Naive thymus-derived CD8-positive, alpha-beta T cell (primary cell): ENCODE results near the gene RASSF4. TPM values are rescaled to one million over a fixed set of nuclear protein-coding genes. Genes with fewer than 3 reads are reported as not detected.

ENCODE experiments used
- ATAC-seq, 2 donors: fragments of 150-1000 bp; cut with Tn5 transposase in 1 of 2; sonication (Bioruptor Pico), chemical (Tn5 transposase) in 1 of 2; 1 replicate in 1 of 2; 2 replicates in 1 of 2; pipeline ENCODE4 v1.10.0; 2021; ENCODE audit warnings: mild to moderate bottlenecking in 2 of 2, moderate library complexity in 2 of 2
- POLR2A ChIA-PET: fragments of 350-600 bp; sonication (Branson Sonifier 250); formaldehyde crosslinking; loops from one replicate; lab custom pipeline; 2021; ENCODE audit warnings: antibody characterized with exemption; lab: Charles Lee
- DNase-seq, 10 donors: peaks; one replicate each; pipeline versions ENCODE4 v3.0.0 to v3.0.0-alpha.2; 2020 to 2022
- H3K27ac Mint-ChIP-seq, 10 donors: one replicate each; pipeline ENCODE4 v1.8.0; 2020 to 2022; ENCODE audit warnings: mild to moderate bottlenecking in 10 of 10, mixed read lengths in 10 of 10, moderate library complexity in 4 of 10, inconsistent platforms in 1 of 10
- H3K27me3 Mint-ChIP-seq, 5 donors: one replicate each; pipeline ENCODE4 v1.8.0; 2021 to 2022; ENCODE audit warnings: mixed read lengths in 5 of 5
- H3K36me3 Mint-ChIP-seq, 3 donors: one replicate each; pipeline ENCODE4 v1.8.0; 2020 to 2022; ENCODE audit warnings: mixed read lengths in 3 of 3, mild to moderate bottlenecking in 2 of 3, inconsistent platforms in 1 of 3
- H3K4me1 Mint-ChIP-seq, 4 donors: one replicate each; pipeline ENCODE4 v1.8.0; 2021 to 2022; ENCODE audit warnings: mixed read lengths in 4 of 4
- H3K4me3 Mint-ChIP-seq, 10 donors: one replicate each; pipeline ENCODE4 v1.8.0; 2020 to 2022; ENCODE audit warnings: mild to moderate bottlenecking in 10 of 10, mixed read lengths in 10 of 10, moderate library complexity in 6 of 10, inconsistent platforms in 1 of 10
- H3K9me3 Mint-ChIP-seq, 9 donors: one replicate each; pipeline ENCODE4 v1.8.0; 2020 to 2022; ENCODE audit warnings: mixed read lengths in 9 of 9, mild to moderate bottlenecking in 3 of 9, inconsistent platforms in 1 of 9, moderate library complexity in 1 of 9
- polyA plus RNA-seq, 3 donors: library from polyadenylated mRNA; unstranded; fragments of 300-500 nt; fragmentation: Illumina TruSeq; gene quantifications; one replicate each; pipeline ENCODE4 v1.2.3, GENCODE V29; 2021
- total RNA-seq, 8 experiments: library from RNA in 2 of 8; stranded (reverse) in 2 of 8; gene quantifications; one replicate each; pipeline ENCODE4 v1.2.3 and lab custom pipeline; 2021 to 2026

Gene RASSF4
- total and polyA plus RNA-seq, 5 experiments from 2014 or later: 0.40 to 1.8 (median 1.0) TPM

DNA sequence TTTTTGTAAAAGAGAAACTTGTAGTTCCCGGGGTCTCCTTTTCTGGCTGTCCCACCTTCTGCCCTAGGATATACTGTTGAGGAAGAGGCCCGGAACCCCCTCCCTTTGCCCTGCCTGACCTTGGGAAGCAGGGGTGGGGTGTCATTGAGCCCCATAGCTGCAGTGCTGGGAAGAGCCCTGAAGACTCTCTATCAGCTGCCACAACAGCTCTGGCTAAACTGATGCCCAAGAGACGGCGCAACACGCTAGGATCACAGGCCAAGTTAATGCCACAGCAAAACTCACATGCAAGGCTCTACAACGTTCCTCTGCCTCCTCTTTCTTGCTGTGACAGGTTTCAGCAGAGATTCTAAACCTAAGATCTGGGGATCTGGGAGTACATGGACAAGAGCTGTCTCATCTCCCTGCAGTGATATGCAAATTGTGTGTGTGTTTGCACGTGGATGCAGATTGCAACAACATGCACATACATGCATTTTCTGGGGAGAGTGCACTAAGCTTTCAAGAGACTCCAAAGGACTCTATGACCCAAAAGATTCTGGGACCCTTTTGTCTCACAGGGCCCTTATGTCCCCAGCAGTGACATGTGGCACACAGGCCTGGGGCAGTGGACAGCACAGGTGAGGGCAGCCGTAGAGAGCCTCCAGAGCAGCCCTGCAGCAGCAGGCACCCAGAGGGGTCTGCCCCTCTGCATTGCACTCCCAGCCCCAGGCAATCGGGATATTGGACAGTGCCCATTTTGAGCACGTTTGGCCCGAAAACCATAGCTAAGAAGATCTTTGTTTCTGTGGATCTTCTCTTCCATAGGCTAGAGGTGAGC is 2.5 kb downstream of the RASSF4 start:
- POLR2A ChIA-PET: interaction anchor here (1.3 kb wide), 2 partner anchors 11 to 29 kb away, joined by 3 to 4 read pairs; no protein-coding TSS in a partner anchor
- Mint-ChIP-seq H3K27ac (no peak overlapping the region), H3K9me3 (no peaks in the 10 kb centered on the region), H3K36me3 (peaks cover 0 to 2% (median 1%) of the 10 kb centered on the region in 3 donors), H3K4me3 (peak overlapping the region in 1 of 10 donors; percentile 62), H3K4me1 (peaks cover 16 to 82% (median 33%) of the 10 kb centered on the region in 4 donors), H3K27me3 (peaks cover 0 to 9% (median 0%) of the 10 kb centered on the region in 5 donors)
- no peak for DNase-seq
- no peak for ATAC-seq

GRCh38 chr10:44962870-44963738 is 3.5 kb downstream of the RASSF4 start:
- H3K9me3 Mint-ChIP-seq: no peaks in the 10 kb centered on the region
- H3K4me1 Mint-ChIP-seq: peaks cover 16 to 82% (median 31%) of the 10 kb centered on the region in 4 donors
- DNase-seq (no peak), ATAC-seq (no peak)
- peaks cover 0 to 9% (median 0%) of the 10 kb centered on the region in 5 donors for H3K27me3 Mint-ChIP-seq
- H3K36me3 Mint-ChIP-seq: peaks cover 0 to 1% (median 0%) of the 10 kb centered on the region in 3 donors
- no peak overlapping the region for H3K27ac Mint-ChIP-seq
- POLR2A ChIA-PET: interaction anchor here (1.3 kb wide), 2 partner anchors 10 to 30 kb away, joined by 3 to 4 read pairs; no protein-coding TSS in a partner anchor
- no peak overlapping the region for H3K4me3 Mint-ChIP-seq

- Mint-ChIP-seq H3K27ac (no peak overlapping the region), H3K9me3 (no peaks in the 10 kb centered on the region), H3K4me1 (peaks cover 20 to 82% (median 31%) of the 10 kb centered on the region in 4 donors), H3K36me3 (peaks cover 0 to 1% (median 0%) of the 10 kb centered on the region in 3 donors), H3K27me3 (peaks cover 0 to 9% (median 0%) of the 10 kb centered on the region in 5 donors), H3K4me3 (no peak overlapping the region)
- ATAC-seq: no peak
- POLR2A ChIA-PET: interaction anchor here (1.3 kb wide), 1 partner anchor 9 kb away, joined by 4 read pairs; no protein-coding TSS in a partner anchor
- no peak for DNase-seq
Measured at GRCh38 chr10:44963772-44964633, 4.4 kb downstream of the RASSF4 start.

GRCh38 chr10:44965104-44965503 is 5.5 kb downstream of the RASSF4 start:
- DNase-seq (no peak), ATAC-seq (no peak)
- Mint-ChIP-seq H3K27ac (no peak overlapping the region), H3K9me3 (no peaks in the 10 kb centered on the region), H3K4me3 (no peak overlapping the region), H3K27me3 (peaks cover 0 to 9% (median 0%) of the 10 kb centered on the region in 5 donors), H3K36me3 (peaks cover 0 to 1% (median 0%) of the 10 kb centered on the region in 3 donors), H3K4me1 (peaks cover 22 to 88% (median 36%) of the 10 kb centered on the region in 4 donors)
- POLR2A ChIA-PET: no interaction called here

- Mint-ChIP-seq H3K27ac (no peak overlapping the region), H3K9me3 (no peaks in the 10 kb centered on the region), H3K36me3 (peaks cover 0 to 1% (median 0%) of the 10 kb centered on the region in 3 donors), H3K4me1 (peaks cover 20 to 86% (median 31%) of the 10 kb centered on the region in 4 donors), H3K27me3 (peaks cover 0 to 9% (median 0%) of the 10 kb centered on the region in 5 donors), H3K4me3 (peak overlapping the region in 1 of 10 donors; percentile 28)
- POLR2A ChIA-PET: no interaction called here
- DNase-seq: no peak
- no peak for ATAC-seq
Measured at GRCh38 chr10:44965651-44966097, 6.1 kb downstream of the RASSF4 start.

- Mint-ChIP-seq H3K4me1 (peaks cover 20 to 83% (median 28%) of the 10 kb centered on the region in 4 donors), H3K27me3 (peaks cover 0 to 9% (median 0%) of the 10 kb centered on the region in 5 donors), H3K27ac (peak overlapping the region in 1 of 10 donors; percentile 21), H3K9me3 (no peaks in the 10 kb centered on the region), H3K36me3 (peaks cover 0 to 1% (median 0%) of the 10 kb centered on the region in 3 donors), H3K4me3 (no peak overlapping the region)
- POLR2A ChIA-PET: no interaction called here
- DNase-seq: no peak
- no peak for ATAC-seq
Measured at GRCh38 chr10:44966129-44966815, 6.7 kb downstream of the RASSF4 start.

- peaks cover 20 to 79% (median 28%) of the 10 kb centered on the region in 4 donors for H3K4me1 Mint-ChIP-seq
- peaks cover 0 to 9% (median 0%) of the 10 kb centered on the region in 5 donors for H3K27me3 Mint-ChIP-seq
- H3K9me3 Mint-ChIP-seq: no peaks in the 10 kb centered on the region
- H3K36me3 Mint-ChIP-seq: peaks cover 0 to 1% (median 0%) of the 10 kb centered on the region in 3 donors
- H3K4me3 Mint-ChIP-seq: no peak overlapping the region
- no peak overlapping the region for H3K27ac Mint-ChIP-seq
- POLR2A ChIA-PET: interaction anchor here (0.8 kb wide), 2 partner anchors 34 kb away, joined by 3 read pairs; no protein-coding TSS in a partner anchor
- DNase-seq (no peak), ATAC-seq (no peak)
Measured at GRCh38 chr10:44966816-44967509, 7.4 kb downstream of the RASSF4 start.

GRCh38 chr10:44967616-44968015 is 8.0 kb downstream of the RASSF4 start:
- peak overlapping the region in 4 of 10 donors; percentile 23 to 68 (median 35) for H3K27ac Mint-ChIP-seq
- POLR2A ChIA-PET: interaction anchor here (0.7 to 0.8 kb wide), 3 partner anchors 8 to 34 kb away, joined by 3 read pairs; partner anchors contain the start of gene RASSF4
- no peaks in the 10 kb centered on the region for H3K9me3 Mint-ChIP-seq
- DNase-seq (no peak), ATAC-seq (no peak)
- peaks cover 0 to 3% (median 0%) of the 10 kb centered on the region in 5 donors for H3K27me3 Mint-ChIP-seq
- peaks cover 0 to 1% (median 0%) of the 10 kb centered on the region in 3 donors for H3K36me3 Mint-ChIP-seq
- peak overlapping the region in 6 of 10 donors; percentile 3 to 59 (median 48) for H3K4me3 Mint-ChIP-seq
- H3K4me1 Mint-ChIP-seq: peaks cover 18 to 80% (median 28%) of the 10 kb centered on the region in 4 donors

DNA sequence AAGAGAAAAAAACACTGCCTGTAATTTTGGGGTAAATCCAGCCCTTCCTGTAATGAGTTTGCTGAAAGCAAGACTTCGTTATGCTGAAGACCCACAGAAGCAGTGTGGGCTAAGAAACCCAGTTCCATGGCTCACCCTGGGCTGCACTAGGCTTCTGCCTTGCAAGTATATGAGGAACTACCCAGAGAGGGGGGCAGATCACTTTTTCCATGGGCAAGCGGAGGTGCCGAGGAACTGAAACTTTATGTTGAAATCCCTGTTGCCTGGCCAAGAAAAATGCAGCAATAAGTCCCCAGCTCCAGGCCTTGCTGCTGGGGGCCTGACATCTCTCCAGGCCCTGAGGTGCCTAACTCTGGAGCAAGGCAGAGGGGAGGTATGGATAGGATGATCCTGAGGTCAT is 8.5 kb downstream of the RASSF4 start:
- ATAC-seq: peak in 1 of 2 donors; percentile 20
- H3K27ac Mint-ChIP-seq: peak overlapping the region in 4 of 10 donors; percentile 23 to 81 (median 43)
- H3K4me1 Mint-ChIP-seq: peaks cover 18 to 80% (median 28%) of the 10 kb centered on the region in 4 donors
- H3K4me3 Mint-ChIP-seq: peak overlapping the region in 9 of 10 donors; percentile 0 to 67 (median 52)
- H3K9me3 Mint-ChIP-seq: no peaks in the 10 kb centered on the region
- POLR2A ChIA-PET: interaction anchor here (0.7 to 0.8 kb wide), 2 partner anchors 9 to 33 kb away, joined by 3 read pairs; partner anchors contain the start of gene RASSF4
- H3K36me3 Mint-ChIP-seq: peaks cover 0 to 1% (median 0%) of the 10 kb centered on the region in 3 donors
- H3K27me3 Mint-ChIP-seq: no peaks in the 10 kb centered on the region
- no peak for DNase-seq
